ENCODE data around the gene BCOR. TPM values are rescaled to one million over a fixed set of nuclear protein-coding genes. Genes with fewer than 3 reads are reported as not detected.

Gene BCOR
- total RNA-seq, 1 experiment from 2014 or later: 58.8 TPM

DNA sequence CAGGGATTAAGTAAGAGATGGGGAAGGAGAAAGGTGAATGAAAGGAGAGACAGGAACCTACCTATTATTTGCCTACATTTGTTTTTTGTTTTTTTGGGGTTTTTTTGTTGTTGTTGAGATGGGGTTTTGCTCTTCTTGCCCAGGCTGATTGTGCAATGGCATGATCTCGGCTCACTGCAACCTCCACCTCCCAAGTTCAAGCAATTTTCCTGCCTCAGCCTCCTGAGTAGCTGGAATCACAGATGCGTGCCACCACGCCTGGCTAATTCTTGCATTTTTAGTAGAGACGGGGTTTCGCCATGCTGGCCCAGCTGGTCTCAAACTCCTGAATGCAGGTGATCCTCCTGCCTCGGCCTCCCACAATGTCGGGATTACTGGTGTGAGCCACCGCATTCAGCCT lies 57.9 kb downstream of the BCOR start:
- intact Hi-C loops (cut with micrococcal nuclease; ENCODE audit: unreplicated experiment): no loop called here
- Histone ChIP-seq H3K27me3 (replicated peaks; ENCODE audit: insufficient read depth, low read depth, low read length, poor library complexity) (no peaks in the 10 kb centered on the region), H3K9me3 (ENCODE audit: low read depth, low read length, poor library complexity, severe bottlenecking) (peaks cover 5% of the 10 kb centered on the region), H3K4me1 (ENCODE audit: insufficient read depth, low read length, poor library complexity, severe bottlenecking) (no peaks in the 10 kb centered on the region), H3K36me3 (ENCODE audit: insufficient read depth, low read length, poor library complexity, severe bottlenecking) (no peaks in the 10 kb centered on the region), H3K4me3 (ENCODE audit: low read depth, low read length, poor library complexity, severe bottlenecking) (no peak overlapping the region), H3K27ac (ENCODE audit: low read depth, low read length, poor library complexity, severe bottlenecking) (no peak overlapping the region)
- no peak for DNase-seq (ENCODE audit: low spot score)
- no TSS peak for BruUV-seq (replicated peaks)
- no peak for TF ChIP-seq EZH2 (IDR thresholded peaks at IDR 0.05; ENCODE audit: borderline replicate concordance, low read depth, low read length, poor library complexity, severe bottlenecking)
- TF ChIP-seq, protein P1, sequence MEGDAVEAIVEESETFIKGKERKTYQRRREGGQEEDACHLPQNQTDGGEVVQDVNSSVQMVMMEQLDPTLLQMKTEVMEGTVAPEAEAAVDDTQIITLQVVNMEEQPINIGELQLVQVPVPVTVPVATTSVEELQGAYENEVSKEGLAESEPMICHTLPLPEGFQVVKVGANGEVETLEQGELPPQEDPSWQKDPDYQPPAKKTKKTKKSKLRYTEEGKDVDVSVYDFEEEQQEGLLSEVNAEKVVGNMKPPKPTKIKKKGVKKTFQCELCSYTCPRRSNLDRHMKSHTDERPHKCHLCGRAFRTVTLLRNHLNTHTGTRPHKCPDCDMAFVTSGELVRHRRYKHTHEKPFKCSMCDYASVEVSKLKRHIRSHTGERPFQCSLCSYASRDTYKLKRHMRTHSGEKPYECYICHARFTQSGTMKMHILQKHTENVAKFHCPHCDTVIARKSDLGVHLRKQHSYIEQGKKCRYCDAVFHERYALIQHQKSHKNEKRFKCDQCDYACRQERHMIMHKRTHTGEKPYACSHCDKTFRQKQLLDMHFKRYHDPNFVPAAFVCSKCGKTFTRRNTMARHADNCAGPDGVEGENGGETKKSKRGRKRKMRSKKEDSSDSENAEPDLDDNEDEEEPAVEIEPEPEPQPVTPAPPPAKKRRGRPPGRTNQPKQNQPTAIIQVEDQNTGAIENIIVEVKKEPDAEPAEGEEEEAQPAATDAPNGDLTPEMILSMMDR (conservative IDR thresholded peaks at IDR 0.05; ENCODE audit: low read depth, low read length): no peak
- ChIA-PET POLR2A (ENCODE audit: low non-redundant PET) (no interaction called here), CTCF (no interaction called here)

DNA sequence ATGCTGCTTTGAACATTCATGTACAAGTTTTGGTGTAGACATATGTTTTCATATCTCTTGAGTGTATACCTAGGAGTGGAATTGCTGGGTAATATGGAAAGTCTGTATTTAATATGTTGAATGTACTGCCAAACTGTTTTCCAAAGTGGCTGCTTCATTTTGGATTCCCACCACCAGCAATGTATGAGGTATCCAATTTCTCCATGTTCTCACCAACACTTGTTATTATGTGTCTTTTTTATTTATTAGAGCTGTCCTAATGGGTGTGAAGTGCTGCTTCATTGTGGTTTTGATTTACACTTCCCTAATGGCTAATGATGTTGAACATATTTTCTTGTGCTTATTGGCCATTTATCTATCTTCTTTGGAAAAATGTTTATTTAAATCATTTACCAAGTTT lies 60.4 kb downstream of the BCOR start:
- no peaks in the 10 kb centered on the region for H3K4me1 ChIP-seq (ENCODE audit: insufficient read depth, low read length, poor library complexity, severe bottlenecking)
- DNase-seq (ENCODE audit: low spot score): no peak
- no peaks in the 10 kb centered on the region for H3K36me3 ChIP-seq (ENCODE audit: insufficient read depth, low read length, poor library complexity, severe bottlenecking)
- CTCF ChIA-PET: no interaction called here
- intact Hi-C loops (cut with micrococcal nuclease; ENCODE audit: unreplicated experiment): no loop called here
- H3K9me3 ChIP-seq (ENCODE audit: low read depth, low read length, poor library complexity, severe bottlenecking): peaks cover 5% of the 10 kb centered on the region
- no TSS peak for BruUV-seq (replicated peaks)
- POLR2A ChIA-PET (ENCODE audit: low non-redundant PET): interaction anchor here (0.6 kb wide), 1 partner anchor 14 kb away, joined by 3 read pairs; no protein-coding TSS in a partner anchor
- no peaks in the 10 kb centered on the region for H3K27me3 ChIP-seq (replicated peaks; ENCODE audit: insufficient read depth, low read depth, low read length, poor library complexity)
- no peak overlapping the region for H3K27ac ChIP-seq (ENCODE audit: low read depth, low read length, poor library complexity, severe bottlenecking)
- no peak for TF ChIP-seq EZH2 (IDR thresholded peaks at IDR 0.05; ENCODE audit: borderline replicate concordance, low read depth, low read length, poor library complexity, severe bottlenecking)
- TF ChIP-seq, protein P1 (conservative IDR thresholded peaks at IDR 0.05; ENCODE audit: low read depth, low read length): no peak
- no peak overlapping the region for H3K4me3 ChIP-seq (ENCODE audit: low read depth, low read length, poor library complexity, severe bottlenecking)

DNA sequence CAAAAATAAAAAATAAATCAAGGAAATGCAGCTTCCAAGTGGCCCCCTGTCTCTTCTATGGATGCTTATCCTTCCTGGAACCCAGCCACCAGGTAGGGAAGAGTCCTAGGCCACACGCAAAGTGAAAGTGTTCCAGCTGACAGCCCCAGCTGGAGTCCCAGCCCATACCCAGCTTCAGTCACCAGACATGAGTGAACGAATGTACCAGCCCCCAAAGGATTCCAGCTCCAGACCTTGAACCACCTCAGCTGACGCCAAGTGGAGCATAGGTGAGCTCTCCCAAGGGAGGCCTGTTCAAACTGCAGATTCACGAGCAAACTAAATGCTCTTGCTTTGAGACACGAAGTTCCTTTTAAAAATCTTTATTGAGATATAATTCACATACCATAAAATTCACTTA lies 62.0 kb downstream of the BCOR start:
- Histone ChIP-seq H3K4me3 (ENCODE audit: low read depth, low read length, poor library complexity, severe bottlenecking) (no peak overlapping the region), H3K27ac (ENCODE audit: low read depth, low read length, poor library complexity, severe bottlenecking) (no peak overlapping the region), H3K9me3 (ENCODE audit: low read depth, low read length, poor library complexity, severe bottlenecking) (peaks cover 5% of the 10 kb centered on the region), H3K27me3 (replicated peaks; ENCODE audit: insufficient read depth, low read depth, low read length, poor library complexity) (no peaks in the 10 kb centered on the region), H3K36me3 (ENCODE audit: insufficient read depth, low read length, poor library complexity, severe bottlenecking) (no peaks in the 10 kb centered on the region), H3K4me1 (ENCODE audit: insufficient read depth, low read length, poor library complexity, severe bottlenecking) (no peaks in the 10 kb centered on the region)
- ChIA-PET CTCF (no interaction called here), POLR2A (ENCODE audit: low non-redundant PET) (no interaction called here)
- intact Hi-C loops (cut with micrococcal nuclease; ENCODE audit: unreplicated experiment): no loop called here
- no peak for DNase-seq (ENCODE audit: low spot score)
- TF ChIP-seq, protein P1 (conservative IDR thresholded peaks at IDR 0.05; ENCODE audit: low read depth, low read length): no peak
- TF ChIP-seq EZH2 (IDR thresholded peaks at IDR 0.05; ENCODE audit: borderline replicate concordance, low read depth, low read length, poor library complexity, severe bottlenecking): no peak
- BruUV-seq (replicated peaks): no TSS peak
